T follicular helper cell (primary cell): ENCODE results near the gene PLEKHA7.
"Not testable (repeated sequence)": the region's sequence is repeated elsewhere in the genome, so short reads cannot be mapped to it uniquely, and the experiment has no call there.

Source experiments
- DNase-seq: peaks from one replicate; pipeline ENCODE4 v3.0.0-alpha.2; 2020; ENCODE audit warnings: low read depth

Gene PLEKHA7

GRCh38 chr11:16976379-16976778, 37.8 kb downstream of the PLEKHA7 start:
- DNase-seq, result no peak

GRCh38 chr11:16975906-16976305, 38.3 kb downstream of the PLEKHA7 start:
- DNase-seq, result no peak

- no peak for DNase-seq
These were observed 40.8 kb downstream of the PLEKHA7 start for GRCh38 chr11:16973338-16973964.

- DNase-seq, result no peak
These were observed 44.9 kb downstream of the PLEKHA7 start for GRCh38 chr11:16969010-16969999.

GRCh38 chr11:16968196-16968595, 46.0 kb downstream of the PLEKHA7 start:
- DNase-seq, result no peak

GRCh38 chr11:16966930-16967671, 47.1 kb downstream of the PLEKHA7 start:
- no peak for DNase-seq

- no peak for DNase-seq
These were observed 49.7 kb downstream of the PLEKHA7 start for GRCh38 chr11:16964501-16964900.

- DNase-seq, result no peak
These were observed 50.8 kb downstream of the PLEKHA7 start for GRCh38 chr11:16963316-16963876.

GRCh38 chr11:16962589-16962988, 51.6 kb downstream of the PLEKHA7 start:
- not testable (repeated sequence) for DNase-seq

GRCh38 chr11:16962146-16962545, 52.1 kb downstream of the PLEKHA7 start:
- DNase-seq, result no peak

GRCh38 chr11:16960250-16960649, 54.0 kb downstream of the PLEKHA7 start:
- no peak for DNase-seq

- DNase-seq, result no peak
These were observed 54.6 kb downstream of the PLEKHA7 start for GRCh38 chr11:16959602-16960001.

- DNase-seq, result no peak
These were observed 55.4 kb downstream of the PLEKHA7 start for GRCh38 chr11:16958833-16959232.

- no peak for DNase-seq
These were observed 57.6 kb downstream of the PLEKHA7 start for GRCh38 chr11:16956538-16957153.

GRCh38 chr11:16953663-16954062, 60.6 kb downstream of the PLEKHA7 start:
- DNase-seq, result no peak

- DNase-seq, result no peak
These were observed 67.5 kb downstream of the PLEKHA7 start for GRCh38 chr11:16946477-16947282.

- no peak for DNase-seq
These were observed 68.3 kb downstream of the PLEKHA7 start for GRCh38 chr11:16945671-16946469.

GRCh38 chr11:16942911-16943310, 71.3 kb downstream of the PLEKHA7 start:
- no peak for DNase-seq

GRCh38 chr11:16942342-16942741, 71.9 kb downstream of the PLEKHA7 start:
- no peak for DNase-seq

- DNase-seq, result no peak
These were observed 72.3 kb downstream of the PLEKHA7 start for GRCh38 chr11:16941935-16942334.
